HG03521 (cell line): ENCODE results near the gene MROH9.

ENCODE experiments used
- ATAC-seq: cut with Tn5 transposase; IDR thresholded peaks from one replicate; pipeline ENCODE4 v1.9.1; 2021; ENCODE audit warnings: mild to moderate bottlenecking, moderate library complexity; ENCODE audit not compliant: unreplicated experiment

MROH9 gene

GRCh38 chr1:171081314-171081753, 146.0 kb downstream of the MROH9 start:
- no peak for ATAC-seq

DNA sequence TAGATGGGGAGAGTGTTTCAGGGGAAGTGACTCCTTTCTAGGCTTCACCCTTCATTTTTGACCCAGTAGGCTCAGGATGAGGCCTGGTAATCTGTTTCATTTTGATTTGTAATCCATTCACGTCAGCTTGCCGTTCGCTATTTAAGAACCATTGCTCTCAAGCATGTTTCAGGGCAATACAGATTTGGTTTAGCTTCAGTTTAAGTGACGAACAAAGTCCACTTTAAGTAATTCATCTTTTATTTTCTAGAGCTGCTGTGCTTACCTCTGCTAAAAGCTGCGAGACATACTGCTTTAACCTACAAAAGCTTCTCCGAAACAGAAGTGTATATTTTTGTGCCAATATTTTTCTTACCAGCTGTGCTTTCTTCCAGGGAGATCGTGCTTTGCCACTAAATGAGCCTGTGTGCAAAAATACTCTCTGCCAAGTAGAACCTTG, 146.4 kb downstream of the MROH9 start:
- ATAC-seq: no peak

- ATAC-seq: no peak
These were observed 147.3 kb downstream of the MROH9 start for GRCh38 chr1:171082606-171083005.

DNA sequence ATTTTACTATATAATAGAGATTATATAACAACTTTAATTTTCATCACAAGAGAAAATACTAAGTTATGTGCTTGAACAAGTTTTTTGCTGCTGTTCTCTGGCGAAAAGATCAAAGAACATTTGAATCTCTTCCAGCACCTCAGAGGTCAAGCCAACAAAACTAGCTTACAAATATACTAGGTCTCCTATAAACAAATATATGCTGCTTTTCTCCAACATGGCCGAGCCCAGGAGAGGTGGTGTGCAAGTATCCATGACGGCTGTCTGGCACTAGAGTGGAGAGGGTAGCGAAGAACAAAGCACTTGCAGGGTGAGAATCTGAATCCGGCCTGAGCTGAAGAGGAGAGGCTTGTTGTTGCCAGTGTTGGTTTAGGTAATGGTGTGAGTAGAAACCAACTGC, 147.9 kb downstream of the MROH9 start:
- ATAC-seq: no peak

DNA sequence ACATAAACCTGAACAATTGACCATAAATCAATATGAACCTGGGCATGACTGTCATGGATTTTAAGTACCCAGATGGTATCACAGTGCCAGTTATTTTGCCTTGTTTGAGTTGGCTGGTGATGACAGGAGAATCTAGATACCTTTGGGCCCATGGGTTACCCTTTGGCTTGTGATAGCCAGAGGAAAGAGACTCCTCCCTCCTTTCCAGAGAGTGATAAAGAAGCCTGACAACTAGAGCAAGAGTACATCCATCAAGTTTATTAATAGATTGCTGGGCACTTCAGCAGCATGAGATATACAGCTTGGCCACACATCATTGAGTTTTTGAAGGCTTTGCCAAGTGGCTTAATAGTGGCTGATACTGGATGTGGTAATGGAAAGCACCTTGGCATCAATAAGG, 148.8 kb downstream of the MROH9 start:
- no peak for ATAC-seq

DNA sequence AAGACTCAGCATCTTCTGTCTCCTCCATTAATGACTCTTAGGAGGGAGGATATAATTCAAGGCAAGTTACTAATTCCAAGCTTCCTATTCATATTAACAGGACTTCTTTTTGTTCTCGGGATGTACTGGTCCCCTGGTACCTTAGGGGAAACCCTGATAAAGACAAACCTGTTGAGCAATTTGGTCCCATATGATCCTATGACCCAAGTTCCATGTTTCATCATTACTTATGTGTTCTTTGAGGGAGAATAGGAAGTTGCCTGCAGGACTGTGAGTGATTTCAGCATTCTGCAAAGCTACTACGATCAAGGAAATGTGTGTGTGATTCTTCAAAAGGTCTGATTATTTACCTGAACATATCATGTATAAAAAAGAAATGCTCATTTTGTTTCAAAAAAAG, 149.5 kb downstream of the MROH9 start:
- ATAC-seq: no peak

GRCh38 chr1:171087896-171088295, 152.6 kb downstream of the MROH9 start:
- ATAC-seq: no peak

GRCh38 chr1:171090604-171091003, 155.3 kb downstream of the MROH9 start, which contains the start of gene FMO3:
TSS of gene FMO3 (plus strand) at chr1:171090905. CDS start at chr1:171092659, 1,754 bp downstream.
- ATAC-seq: no peak

DNA sequence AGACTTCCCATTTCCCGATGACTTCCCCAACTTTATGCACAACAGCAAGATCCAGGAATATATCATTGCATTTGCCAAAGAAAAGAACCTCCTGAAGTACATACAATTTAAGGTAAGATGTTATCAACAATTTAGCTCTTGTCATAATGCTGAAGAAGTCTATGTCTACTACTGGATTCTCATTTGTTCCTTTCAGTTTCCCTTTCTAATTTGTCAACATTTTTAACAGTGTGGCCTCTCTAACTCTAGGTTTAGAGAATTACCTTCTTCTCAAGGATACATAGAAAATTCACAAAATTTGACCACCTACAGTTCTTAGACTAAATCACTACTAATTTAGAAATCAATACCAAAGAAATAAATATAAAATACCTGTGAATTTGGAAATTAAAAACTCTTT, 168.5 kb downstream of the MROH9 start:
- no peak for ATAC-seq

GRCh38 chr1:171107262-171107940, 172.1 kb downstream of the MROH9 start:
- no peak for ATAC-seq

DNA sequence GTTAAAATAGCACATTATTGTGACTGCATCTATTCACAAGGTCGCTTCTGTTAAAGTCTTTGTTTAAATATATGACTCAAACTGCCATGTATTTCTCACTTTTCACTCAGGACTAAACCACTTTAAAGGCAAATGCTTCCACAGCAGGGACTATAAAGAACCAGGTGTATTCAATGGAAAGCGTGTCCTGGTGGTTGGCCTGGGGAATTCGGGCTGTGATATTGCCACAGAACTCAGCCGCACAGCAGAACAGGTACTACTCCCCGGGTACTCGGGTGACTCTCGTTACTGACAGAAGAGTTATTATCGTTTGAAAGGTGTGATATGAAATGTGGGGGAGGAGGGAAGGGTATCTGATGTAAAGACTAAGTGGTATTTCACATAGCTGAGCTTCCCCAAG, 172.6 kb downstream of the MROH9 start:
- ATAC-seq: no peak

DNA sequence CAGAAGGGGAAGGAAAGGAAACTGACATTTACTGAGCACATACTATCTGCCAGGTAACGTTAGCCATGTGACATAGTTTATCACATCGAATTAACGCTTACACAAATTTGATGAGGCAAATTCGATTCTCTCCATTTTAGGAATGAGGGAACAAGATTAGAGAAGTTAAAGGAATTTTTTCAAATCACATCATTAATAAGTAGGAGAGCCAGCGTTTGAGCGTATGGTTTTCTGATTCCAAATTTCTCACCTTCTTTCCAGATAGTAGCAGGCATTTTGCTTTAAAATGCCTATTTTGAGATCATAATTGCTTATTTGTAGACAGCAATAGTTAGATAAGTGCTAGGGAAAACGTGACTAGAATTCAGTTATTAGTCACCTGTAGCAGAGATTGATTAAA, 174.6 kb downstream of the MROH9 start:
- ATAC-seq: no peak

DNA sequence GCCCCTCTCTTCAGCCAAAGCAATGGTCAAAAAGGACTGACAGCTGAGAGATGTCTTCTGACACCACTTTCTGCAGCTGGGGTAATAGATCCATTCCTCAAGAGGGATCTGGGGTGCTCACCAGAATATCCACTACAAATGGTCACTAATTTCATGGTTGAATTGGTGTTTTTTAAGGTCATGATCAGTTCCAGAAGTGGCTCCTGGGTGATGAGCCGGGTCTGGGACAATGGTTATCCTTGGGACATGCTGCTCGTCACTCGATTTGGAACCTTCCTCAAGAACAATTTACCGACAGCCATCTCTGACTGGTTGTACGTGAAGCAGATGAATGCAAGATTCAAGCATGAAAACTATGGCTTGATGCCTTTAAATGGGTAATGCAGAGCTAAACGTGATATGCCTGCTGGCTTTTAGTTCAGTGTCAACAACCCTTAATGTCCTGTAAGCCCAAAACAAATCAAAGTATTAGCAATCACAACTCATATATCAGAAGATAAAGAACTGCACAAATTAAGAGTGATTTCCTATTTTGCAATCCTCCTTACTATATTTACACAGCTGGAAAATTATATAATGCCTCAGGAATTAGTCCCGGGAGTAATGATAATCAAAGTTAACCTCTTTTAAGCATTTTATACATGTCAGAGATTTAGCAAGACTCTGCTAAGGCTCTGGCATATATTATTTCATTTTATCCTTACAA, 175.4 kb downstream of the MROH9 start:
- ATAC-seq: no peak

GRCh38 chr1:171112119-171112518, 176.8 kb downstream of the MROH9 start:
- ATAC-seq: no peak

DNA sequence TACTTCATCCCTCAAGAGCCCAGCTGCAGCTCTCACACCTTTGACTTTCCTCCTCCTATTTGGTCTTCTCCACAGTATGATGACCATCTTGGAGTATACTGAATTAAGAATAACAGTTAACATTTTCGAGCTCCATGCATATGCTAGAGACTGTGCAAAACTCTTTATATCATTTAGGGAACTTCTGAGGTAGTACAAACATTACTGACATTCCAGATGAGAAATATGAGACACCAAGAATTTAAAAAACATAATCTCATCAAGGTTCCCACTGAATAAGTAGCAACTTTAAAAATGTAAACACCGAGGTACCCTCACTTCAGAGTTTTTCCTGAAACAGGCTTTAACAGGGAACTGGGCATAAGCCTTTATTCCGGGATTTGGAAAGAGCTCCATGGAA, 178.0 kb downstream of the MROH9 start:
- ATAC-seq: no peak
